CD4-positive, alpha-beta T cell treated with Interferon alpha-2 for 1 hour (primary cell): ENCODE measurements around the gene ZNF276.
"Not testable (repeated sequence)": the region's sequence is repeated elsewhere in the genome, so short reads cannot be mapped to it uniquely, and the experiment has no call there.

ENCODE experiments used
- DNase-seq, 2 donors: peaks; one replicate each; pipeline ENCODE4 v3.0.0-alpha.2; 2020 to 2022

The ZNF276 gene

DNA sequence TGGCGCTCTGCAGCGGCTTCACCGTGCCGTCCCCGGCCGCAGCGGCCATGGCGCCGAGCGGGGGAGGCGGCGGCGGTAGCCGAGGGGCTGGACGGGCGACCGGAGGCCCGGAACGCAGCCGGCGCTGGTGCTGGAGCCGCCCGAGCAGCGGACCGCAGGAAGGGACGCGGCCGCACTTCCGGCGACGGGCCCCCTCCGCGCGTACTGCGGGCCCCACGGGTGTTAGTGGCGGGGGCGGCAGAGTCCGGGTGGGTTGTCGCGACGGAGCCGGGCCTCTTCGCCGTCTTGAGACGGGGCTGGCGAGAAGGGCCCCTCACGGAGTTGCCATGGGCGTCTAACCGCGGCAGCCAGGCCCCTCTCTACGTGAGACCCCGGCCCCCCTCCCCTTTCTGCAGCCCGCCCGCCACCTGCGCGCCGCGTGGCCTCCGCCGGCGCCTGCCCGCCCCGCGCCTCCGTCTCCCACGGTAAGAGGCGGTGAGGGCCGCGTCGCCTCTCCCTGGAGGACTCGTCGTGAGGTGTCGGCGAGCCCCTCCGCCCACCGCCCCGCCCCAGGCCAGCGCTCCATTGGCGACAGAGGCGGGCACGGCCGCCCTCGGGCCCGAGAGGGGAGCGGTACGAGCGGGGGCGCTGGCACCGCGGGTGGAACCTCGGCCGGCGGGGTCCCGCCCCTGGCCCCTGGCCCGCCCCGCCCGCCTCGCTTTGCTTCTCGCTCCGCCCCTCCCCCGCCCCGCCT is at the start of gene ZNF276, which contains the start of gene VPS9D1:
ZNF276 (plus strand) TSS at position 725 of the 733 bp plus-strand sequence. CDS start 104 bp downstream, outside the sequence.
VPS9D1 (minus strand) TSS at position 86 of the 733 bp plus-strand sequence; CDS start at position 49, 37 bp downstream.
- DNase-seq, result peak; percentile 74 to 86

DNA sequence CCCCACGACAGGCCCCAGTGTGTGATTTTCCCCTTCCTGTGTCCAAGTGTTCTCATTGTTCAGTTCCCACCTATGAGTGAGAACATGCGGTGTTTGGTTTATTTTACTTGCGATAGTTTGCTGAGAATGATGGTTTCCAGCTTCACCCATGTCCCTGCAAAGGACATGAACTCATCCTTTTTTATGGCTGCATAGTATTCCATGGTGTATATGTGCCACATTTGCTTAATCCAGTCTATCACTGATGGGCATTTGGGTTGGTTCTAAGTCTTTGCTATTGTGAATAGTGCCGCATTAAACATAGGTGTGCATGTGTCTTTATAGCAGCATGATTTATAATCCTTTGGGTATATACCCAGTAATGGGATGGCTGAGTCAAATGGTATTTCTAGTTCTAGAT is 49.8 kb upstream of the ZNF276 start:
- DNase-seq, result not testable (repeated sequence)

DNA sequence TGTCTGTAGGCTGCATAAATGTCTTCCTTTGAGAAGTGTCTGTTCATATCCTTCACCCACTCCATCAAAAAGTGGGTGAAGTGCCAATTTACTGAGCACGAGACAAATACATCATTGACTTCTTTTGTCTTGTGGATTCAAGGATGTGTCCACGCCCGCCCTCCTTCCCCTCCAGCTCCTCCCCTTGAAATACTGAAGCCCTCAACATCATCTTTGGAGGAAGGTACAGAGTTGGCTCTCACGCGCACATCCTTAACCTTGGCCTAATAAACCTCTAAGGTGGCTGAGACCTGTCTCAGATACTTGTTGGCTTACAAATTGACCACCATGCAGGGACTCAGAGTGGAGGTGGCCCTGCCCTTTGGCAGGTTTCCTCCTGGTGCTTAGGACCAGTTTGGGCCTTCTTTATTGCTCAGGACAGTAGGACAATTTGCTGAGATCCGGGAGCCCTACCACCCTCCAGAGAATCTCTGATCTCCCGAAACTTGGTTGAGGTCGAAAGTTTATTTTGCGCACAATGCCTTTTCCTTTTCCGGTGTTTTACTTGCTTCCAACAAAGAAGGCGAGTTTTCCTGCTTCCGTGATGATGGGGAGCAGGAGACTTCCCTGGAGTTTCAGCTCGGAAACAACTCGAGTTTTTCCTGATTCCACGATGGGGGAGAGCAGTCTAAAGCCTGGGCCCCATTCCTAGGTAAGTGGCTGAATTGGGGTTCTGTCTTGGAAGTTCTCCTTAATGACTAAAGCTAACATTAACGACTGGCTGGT is 49.0 kb upstream of the ZNF276 start:
- no peak for DNase-seq

DNA sequence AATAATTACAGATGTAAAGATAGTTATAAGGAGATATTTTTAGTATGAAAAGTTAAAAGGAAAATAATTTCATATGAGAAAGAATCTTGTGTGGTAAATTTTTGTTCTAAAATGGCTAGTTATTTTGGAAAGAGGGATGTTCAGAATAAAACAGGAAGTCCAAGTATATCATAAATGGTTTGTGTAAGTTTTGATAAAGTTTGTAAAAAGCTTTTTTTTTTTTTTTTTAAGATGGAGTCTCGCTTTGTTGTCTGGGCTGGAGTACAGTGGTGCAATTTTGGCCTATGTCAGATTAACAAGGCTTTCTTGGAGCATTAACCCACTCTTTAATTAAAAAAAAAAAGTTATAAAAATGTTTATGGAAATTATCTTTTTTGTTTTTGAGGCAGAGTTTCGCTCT is 43.1 kb upstream of the ZNF276 start:
- DNase-seq, result no peak

GRCh38 chr16:89685916-89686315 is 35.4 kb upstream of the ZNF276 start:
- DNase-seq, result no peak

GRCh38 chr16:89686520-89687091 is 34.7 kb upstream of the ZNF276 start, which contains the start of gene CDK10:
CDK10 (plus strand) TSS chr16:89686689; CDS start chr16:89686711, 22 bp downstream.
- DNase-seq, result peak; percentile 87 to 91

DNA sequence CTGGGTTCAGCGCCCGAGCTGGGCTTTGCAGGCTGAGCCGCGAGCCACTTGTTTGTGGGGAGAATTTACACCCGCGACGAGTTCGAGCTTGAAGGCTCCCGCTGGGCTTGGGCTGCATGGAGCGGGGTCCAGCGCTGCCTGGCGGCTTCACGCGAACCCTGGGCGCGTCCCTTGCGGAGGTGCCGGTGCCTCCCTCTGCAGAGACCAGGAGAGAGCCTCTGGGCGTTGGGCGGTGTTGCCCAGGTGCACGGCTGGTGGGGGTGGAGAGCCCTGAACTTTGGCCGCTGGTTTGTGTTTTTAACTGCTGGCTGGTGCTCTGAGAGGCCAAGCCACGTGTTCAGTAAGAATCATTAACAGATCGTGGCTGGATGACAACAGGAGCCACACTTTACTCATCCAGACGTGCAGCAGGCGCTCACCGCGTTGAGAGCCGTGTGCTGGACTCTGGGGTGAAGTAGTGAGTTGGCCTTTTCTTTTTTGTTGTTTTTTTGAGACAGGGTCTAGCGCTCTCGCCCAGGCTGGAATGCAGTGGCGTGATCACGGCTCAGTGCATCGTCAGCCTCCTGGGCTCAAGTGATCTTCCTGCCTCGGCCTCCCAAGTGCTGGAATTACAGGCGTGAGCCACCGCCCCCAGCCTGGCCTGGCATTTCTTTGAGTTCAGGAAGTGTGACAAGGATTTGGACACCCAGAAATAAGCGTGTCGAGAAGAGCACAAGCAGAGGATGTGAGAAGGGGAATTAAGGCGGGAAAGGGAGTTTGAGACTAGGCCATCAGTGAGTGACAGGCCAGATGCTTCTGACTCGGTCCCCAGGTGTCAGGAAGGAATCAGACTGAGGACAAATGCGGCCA is 34.0 kb upstream of the ZNF276 start:
- no peak for DNase-seq

- DNase-seq, result no peak
Observed at GRCh38 chr16:89688395-89688794, 32.9 kb upstream of the ZNF276 start.

- no peak for DNase-seq
Observed at GRCh38 chr16:89689142-89689541, 32.2 kb upstream of the ZNF276 start.

GRCh38 chr16:89689621-89690020 is 31.7 kb upstream of the ZNF276 start:
- not testable (repeated sequence) for DNase-seq

DNA sequence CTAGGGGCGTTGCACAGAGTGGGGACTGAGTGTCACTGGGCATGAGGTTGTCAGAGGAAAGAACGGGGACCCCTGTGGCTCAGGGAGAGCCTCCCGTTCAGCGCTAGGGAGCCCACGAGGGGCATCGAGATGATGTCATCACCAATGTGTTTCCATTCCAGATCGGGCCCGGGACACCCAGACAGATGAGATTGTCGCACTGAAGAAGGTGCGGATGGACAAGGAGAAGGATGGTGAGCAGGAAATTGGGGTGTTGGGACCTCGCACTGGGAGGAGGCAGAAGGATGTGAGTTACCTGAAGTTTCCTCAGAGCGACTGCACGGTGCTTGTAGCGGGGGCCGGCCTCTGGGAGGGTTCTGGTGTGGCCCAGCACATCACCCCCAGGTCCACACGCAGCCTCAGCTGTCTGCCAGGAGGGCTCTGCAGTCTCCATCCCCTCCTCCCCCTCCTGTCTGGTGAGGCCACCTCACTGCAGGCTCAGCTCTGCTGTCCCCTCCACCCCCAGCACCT is 30.9 kb upstream of the ZNF276 start:
- DNase-seq, result no peak

DNA sequence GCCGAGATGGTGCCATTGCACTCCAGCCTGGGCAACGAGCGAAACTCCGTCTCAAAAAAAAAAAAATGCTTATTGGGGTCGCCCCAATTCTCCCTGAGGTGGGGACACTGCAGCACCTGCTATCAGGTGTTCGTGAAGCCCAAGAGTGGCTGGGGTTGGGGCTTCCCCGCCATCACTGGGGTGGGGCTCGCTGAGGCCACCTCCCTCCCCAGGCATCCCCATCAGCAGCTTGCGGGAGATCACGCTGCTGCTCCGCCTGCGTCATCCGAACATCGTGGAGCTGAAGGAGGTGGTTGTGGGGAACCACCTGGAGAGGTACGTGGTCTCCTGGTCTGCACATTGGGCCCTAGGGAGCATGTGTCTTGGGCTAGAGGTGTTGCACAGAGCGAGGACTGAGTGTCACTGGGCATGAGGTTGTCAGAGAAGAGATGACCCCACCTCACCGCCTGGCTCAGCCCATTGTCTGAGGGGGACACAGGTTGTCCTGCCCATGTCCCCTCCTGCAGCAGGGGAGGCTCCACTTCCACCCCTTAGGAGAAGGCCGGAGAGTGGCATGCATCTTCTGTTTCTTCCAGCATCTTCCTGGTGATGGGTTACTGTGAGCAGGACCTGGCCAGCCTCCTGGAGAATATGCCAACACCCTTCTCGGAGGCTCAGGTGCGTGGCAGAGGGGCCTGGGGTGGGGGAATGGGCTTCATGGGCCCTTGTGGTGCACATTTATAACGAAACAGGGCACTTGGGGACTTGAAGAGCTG is 29.9 kb upstream of the ZNF276 start:
- no peak for DNase-seq

GRCh38 chr16:89691986-89692569 is 29.3 kb upstream of the ZNF276 start:
- DNase-seq, result no peak

DNA sequence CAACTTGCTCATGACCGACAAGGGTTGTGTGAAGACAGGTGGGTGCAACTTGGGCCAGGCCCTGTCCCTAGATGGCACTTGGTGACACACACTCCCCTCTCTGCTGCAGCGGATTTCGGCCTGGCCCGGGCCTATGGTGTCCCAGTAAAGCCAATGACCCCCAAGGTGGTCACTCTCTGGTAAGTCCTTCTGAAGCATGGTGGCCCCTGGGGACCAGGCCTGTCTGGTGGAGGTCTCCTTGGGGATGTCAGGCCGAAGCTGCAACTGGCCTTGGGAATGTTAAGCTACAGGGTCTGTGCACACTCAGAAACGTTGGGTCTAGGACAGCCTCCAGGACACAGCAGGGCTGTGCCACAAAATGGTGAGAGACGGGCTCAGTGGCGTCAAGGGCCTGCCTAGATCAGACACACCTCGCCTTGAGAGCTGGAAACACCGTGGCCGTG is 28.0 kb upstream of the ZNF276 start:
- DNase-seq, result no peak

- DNase-seq, result no peak
Observed at GRCh38 chr16:89693931-89694783, 27.2 kb upstream of the ZNF276 start.

DNA sequence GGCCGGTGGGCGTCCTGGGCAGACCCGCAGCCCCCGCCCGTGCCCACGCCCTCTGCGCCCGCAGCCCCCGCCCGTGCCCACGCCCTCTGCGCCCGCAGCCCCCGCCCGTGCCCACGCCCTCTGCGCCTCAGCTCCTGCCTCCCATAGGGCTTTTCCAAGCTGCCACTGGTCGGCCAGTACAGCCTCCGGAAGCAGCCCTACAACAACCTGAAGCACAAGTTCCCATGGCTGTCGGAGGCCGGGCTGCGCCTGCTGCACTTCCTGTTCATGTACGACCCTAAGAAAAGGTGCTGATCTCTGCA is 26.6 kb upstream of the ZNF276 start:
- DNase-seq, result not testable (repeated sequence)

DNA sequence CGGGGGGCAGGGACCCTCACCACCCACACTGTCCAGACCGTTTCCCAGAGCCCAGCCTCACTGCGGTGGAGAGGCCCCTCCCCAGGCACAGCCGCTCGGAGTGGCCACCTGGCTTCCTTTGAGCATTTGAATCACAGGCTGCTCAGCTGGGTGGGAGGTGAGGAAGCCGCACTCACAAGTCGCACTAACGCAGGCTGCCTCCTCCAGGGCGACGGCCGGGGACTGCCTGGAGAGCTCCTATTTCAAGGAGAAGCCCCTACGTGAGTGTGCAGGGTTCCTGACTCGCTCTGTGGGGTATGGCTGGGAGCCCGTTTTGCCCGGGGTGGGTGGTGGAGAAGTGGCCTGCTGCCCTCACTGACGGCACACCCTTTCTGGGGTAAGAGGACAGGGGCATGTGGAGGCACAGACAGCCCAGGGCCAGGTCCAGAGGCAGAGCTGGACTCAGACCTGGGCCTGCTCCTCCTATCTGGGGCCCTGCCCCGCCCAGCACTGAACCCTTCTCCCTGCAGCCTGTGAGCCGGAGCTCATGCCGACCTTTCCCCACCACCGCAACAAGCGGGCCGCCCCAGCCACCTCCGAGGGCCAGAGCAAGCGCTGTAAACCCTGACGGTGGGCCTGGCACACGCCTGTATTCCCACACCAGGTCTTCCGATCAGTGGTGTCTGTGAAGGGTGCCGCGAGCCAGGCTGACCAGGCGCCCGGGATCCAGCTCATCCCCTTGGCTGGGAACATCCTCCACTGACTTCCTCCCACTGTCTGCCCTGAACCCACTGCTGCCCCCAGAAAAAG is 26.1 kb upstream of the ZNF276 start:
- DNase-seq, result no peak

DNA sequence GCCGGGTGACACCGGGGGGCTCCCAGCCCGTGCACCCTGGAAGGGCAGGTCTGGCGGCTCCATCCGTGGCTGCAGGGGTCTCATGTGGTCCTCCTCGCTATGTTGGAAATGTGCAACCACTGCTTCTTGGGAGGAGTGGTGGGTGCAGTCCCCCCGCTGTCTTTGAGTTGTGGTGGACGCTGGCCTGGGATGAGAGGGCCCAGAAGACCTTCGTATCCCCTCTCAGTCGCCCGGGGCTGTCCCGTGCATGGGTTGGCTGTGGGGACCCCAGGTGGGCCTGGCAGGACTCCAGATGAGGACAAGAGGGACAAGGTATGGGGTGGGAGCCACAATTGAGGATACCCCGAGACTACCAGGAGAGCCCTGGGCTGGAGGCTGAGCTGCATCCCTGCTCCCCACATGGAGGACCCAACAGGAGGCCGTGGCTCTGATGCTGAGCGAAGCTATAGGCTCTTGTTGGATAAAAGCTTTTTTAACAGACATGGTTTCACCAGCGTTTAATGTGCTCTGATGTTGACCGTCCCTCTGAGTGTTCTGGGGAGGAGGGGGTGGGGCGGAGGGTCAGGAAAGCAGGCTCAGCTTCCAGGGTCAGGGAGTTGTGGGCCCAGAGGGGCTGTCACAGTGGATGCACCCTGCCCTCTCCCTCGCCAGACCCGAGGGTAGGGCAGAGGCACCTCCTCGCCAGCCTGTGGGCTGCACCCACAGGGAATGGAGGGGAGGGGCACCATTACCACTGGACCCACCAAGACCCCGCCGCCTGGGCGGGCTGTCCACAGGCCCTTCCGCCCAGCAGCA is 25.3 kb upstream of the ZNF276 start:
- DNase-seq, result no peak

DNA sequence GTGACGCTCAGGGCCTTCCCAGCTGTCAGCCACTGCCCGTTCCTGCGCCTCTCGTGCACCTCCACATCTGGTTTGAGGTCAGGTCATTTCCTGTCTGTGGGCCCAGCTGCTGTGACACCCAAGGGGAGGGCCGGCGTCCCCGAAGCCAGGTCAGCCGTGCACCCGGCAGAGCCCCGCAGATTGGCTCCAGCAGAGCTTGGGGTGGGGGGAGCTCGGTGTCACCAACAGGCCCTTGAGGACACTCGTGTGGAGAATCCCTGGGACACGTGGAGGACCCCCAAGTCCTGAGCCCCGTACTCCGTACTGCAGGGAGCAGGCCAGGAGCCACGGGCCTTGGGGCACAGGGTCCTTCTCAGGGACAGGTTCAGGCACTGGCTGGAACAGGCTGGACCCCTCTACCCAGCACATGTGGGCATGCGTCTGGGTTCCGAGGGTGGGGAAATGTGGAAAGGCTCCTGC is 24.6 kb upstream of the ZNF276 start:
- DNase-seq, result peak; percentile 34 to 60
